GM20000 (cell line): ENCODE results near the gene PITPNM2.
A peak's percentile ranks its signal among the peaks of the same experiment; 100 is the strongest.
"Not testable (repeated sequence)": the region's sequence is repeated elsewhere in the genome, so short reads cannot be mapped to it uniquely, and the experiment has no call there.

Source experiments
- DNase-seq: peaks from one replicate; pipeline ENCODE4 v3.0.0; 2012; ENCODE audit warnings: low spot score
- CTCF ChIP-seq: IDR thresholded peaks from 2 replicates; pipeline ENCODE4 v1.5.1; 2012; ENCODE audit warnings: mild to moderate bottlenecking, control low read depth; ENCODE audit errors: extremely low read depth, missing control alignments

The PITPNM2 gene

GRCh38 chr12:123108682-123109066, 42.2 kb downstream of the PITPNM2 start:
- DNase-seq = no peak
- no peak for TF ChIP-seq CTCF

GRCh38 chr12:123107926-123108681, 42.8 kb downstream of the PITPNM2 start:
- TF ChIP-seq CTCF = no peak

GRCh38 chr12:123106640-123107359, 44.1 kb downstream of the PITPNM2 start:
- peak; percentile 78 for DNase-seq
- TF ChIP-seq CTCF = no peak

More at GRCh38 chr12:123107926-123108681, 42.8 kb downstream of the PITPNM2 start:
- no peak for DNase-seq

GRCh38 chr12:123105211-123105826, 45.6 kb downstream of the PITPNM2 start:
- DNase-seq = no peak
- no peak for TF ChIP-seq CTCF

- no peak for DNase-seq
- no peak for TF ChIP-seq CTCF
These were observed 46.1 kb downstream of the PITPNM2 start for GRCh38 chr12:123104809-123105208.

- DNase-seq = not testable (repeated sequence)
These were observed 46.8 kb downstream of the PITPNM2 start for GRCh38 chr12:123104094-123104493.

- no peak for DNase-seq
- no peak for TF ChIP-seq CTCF
These were observed 47.9 kb downstream of the PITPNM2 start for GRCh38 chr12:123102781-123103503.
